ENCODE measurements around the gene GRID2IP. TPM values are rescaled to one million over a fixed set of nuclear protein-coding genes. Genes with fewer than 3 reads are reported as not detected.
A peak's percentile ranks its signal among the peaks of the same experiment; 100 is the strongest.

Gene GRID2IP
- total RNA-seq, 3 donors from 2014 or later = 0.41 to 1.0 (median 0.58) TPM

DNA sequence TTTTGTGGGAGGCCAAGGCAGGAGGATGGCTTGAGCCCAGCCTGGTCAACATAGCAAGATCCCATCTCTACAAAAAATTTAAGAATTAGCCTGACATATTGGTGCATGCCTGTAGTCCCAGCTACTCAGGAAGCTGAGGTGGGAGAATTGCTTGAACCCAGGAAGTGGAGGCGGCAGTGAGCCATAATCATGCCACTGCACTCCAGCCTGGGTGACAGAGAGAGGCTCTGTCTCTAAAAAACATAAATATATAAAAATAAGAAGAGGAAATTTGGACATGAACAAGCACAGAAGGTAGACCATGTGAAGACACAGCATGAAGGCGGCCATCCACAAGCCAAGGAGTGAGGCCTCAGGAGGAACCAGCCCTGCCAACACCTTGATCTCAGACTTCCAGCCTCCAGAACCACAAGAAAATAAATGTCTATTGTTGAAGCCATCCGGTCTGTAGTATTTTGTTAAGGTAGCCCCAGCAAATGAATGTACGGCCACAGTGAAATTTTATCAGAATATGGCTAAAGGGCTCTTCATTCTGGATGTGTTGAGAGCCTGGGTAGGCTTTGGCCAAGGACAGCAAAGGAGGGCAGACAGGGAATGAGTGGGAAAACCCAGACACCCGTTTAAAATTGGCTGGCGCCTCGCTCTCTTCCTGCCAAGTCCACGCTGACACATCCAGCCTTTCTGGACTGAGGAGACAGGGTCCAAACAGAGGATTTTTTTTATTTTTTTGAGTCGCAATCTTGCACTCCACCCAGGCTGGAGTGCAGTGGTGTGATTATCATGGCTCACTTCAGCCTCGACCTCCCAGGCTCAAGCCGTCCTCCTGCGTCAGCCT is 12.9 kb upstream of the GRID2IP start:
- DNase-seq (peak in 1 of 3 donors; percentile 12), ATAC-seq (no peak)
- no peaks in the 10 kb centered on the region for H3K4me1 ChIP-seq (ENCODE audit: low read depth)
- H3K9me3 ChIP-seq = no peaks in the 10 kb centered on the region
- TF ChIP-seq, protein P1, sequence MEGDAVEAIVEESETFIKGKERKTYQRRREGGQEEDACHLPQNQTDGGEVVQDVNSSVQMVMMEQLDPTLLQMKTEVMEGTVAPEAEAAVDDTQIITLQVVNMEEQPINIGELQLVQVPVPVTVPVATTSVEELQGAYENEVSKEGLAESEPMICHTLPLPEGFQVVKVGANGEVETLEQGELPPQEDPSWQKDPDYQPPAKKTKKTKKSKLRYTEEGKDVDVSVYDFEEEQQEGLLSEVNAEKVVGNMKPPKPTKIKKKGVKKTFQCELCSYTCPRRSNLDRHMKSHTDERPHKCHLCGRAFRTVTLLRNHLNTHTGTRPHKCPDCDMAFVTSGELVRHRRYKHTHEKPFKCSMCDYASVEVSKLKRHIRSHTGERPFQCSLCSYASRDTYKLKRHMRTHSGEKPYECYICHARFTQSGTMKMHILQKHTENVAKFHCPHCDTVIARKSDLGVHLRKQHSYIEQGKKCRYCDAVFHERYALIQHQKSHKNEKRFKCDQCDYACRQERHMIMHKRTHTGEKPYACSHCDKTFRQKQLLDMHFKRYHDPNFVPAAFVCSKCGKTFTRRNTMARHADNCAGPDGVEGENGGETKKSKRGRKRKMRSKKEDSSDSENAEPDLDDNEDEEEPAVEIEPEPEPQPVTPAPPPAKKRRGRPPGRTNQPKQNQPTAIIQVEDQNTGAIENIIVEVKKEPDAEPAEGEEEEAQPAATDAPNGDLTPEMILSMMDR (IDR thresholded peaks at IDR 0.05) = no peak
- intact Hi-C loops (cut with DNase I, micrococcal nuclease) = no loop called here
- H3K4me3 ChIP-seq = no peak overlapping the region
- no peaks in the 10 kb centered on the region for H3K36me3 ChIP-seq (ENCODE audit: low read depth)

DNA sequence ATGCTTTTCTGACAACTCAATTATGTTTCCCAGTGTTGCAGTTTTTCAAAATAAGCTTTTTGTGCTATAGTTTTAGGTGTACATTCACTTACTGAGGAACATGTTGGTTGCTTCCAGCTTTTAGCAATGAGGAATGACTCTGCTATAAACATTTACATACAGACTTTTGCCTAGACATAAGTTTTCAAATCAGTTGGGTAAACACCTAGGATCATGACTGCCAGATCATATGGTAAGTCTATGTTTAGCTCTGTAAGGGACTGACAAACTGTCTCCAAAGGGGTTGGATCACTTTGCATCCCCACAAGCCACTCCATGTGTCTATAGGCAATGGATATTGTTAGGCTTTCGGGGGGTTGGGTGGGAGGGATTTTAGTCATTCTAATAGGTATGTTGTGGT is 10.8 kb upstream of the GRID2IP start:
- intact Hi-C loops (cut with DNase I, micrococcal nuclease) = no loop called here

DNA sequence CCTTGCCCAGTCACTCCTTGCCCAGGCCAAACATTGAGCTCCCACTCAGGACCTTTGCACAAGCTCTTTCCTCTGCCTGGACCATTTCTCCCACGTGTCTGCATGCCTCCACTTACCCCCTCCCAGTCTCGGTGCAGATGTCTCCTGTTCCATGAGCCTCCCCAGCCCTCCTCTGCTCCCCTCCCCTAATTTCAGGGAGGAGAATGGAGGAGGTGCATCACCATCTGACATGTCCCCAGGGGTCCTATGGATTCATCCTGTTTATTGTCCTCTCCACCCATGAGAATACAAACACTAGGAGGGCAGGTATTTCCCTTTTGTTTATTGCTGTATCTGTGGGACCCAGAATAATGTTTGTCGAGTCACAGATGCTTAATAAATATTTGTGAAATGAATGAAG is 8.6 kb upstream of the GRID2IP start:
- Histone ChIP-seq H3K4me1 (ENCODE audit: low read depth) (no peaks in the 10 kb centered on the region), H3K4me3 (no peak overlapping the region), H3K9me3 (no peaks in the 10 kb centered on the region), H3K36me3 (ENCODE audit: low read depth) (no peaks in the 10 kb centered on the region)
- no peak for DNase-seq
- TF ChIP-seq, protein P1 (IDR thresholded peaks at IDR 0.05) = no peak
- intact Hi-C loops (cut with DNase I, micrococcal nuclease) = no loop called here
- ATAC-seq = no peak

More for the DNA sequence above, 10.8 kb upstream of the GRID2IP start:
- no peak overlapping the region for H3K4me3 ChIP-seq
- no peaks in the 10 kb centered on the region for H3K9me3 ChIP-seq
- no peaks in the 10 kb centered on the region for H3K36me3 ChIP-seq (ENCODE audit: low read depth)
- ATAC-seq (no peak), DNase-seq (no peak)
- TF ChIP-seq, protein P1 (IDR thresholded peaks at IDR 0.05) = no peak
- no peaks in the 10 kb centered on the region for H3K4me1 ChIP-seq (ENCODE audit: low read depth)

DNA sequence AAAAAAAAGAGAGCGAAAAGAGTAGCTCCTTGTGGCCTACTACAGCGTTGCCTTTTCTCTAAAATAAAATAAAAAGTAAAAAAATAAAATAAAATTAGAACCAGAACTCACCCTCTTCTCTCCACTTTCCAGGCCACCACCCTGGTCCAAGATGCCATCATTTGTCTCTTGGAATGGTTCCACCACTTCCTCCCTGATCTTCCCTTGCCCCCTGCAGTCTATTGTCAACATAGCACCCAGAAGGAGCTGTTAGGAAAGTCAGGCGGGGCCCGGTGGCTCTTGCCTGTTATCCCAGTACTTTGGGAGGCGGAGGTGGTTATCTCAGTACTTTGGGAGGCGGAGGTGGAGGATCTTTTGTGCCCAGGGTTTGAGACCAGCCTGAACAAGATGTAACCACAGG is 7.6 kb upstream of the GRID2IP start:
- peak in 1 of 3 donors; percentile 51 for DNase-seq
- peak; percentile 47 for ATAC-seq
- Histone ChIP-seq H3K9me3 (no peaks in the 10 kb centered on the region), H3K4me1 (ENCODE audit: low read depth) (no peaks in the 10 kb centered on the region), H3K4me3 (no peak overlapping the region), H3K36me3 (ENCODE audit: low read depth) (no peaks in the 10 kb centered on the region)
- TF ChIP-seq, protein P1 (IDR thresholded peaks at IDR 0.05) = no peak
- intact Hi-C loops (cut with DNase I, micrococcal nuclease) = no loop called here

DNA sequence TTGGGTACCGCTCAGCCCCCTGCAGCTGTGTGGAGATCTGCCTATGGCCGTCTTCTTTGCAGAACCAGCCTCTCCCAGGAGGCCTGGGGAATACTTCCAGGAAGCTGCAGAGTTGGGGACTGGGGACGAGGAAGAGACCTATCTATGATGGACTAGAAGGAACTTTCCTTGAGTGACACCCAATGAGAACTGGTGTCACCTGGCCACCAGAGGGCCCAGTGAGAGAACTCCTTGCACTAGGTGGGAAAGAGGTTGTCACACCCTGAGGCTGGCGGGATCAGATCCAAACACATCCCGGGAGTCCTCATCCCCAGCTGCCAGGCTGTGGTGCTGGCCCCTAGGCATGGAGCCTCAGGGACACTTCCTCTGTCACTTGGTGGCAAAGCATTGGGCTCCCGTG is 4.9 kb upstream of the GRID2IP start:
- TF ChIP-seq, protein P1 (IDR thresholded peaks at IDR 0.05) = no peak
- Histone ChIP-seq H3K4me1 (ENCODE audit: low read depth) (no peaks in the 10 kb centered on the region), H3K36me3 (ENCODE audit: low read depth) (no peaks in the 10 kb centered on the region), H3K9me3 (no peaks in the 10 kb centered on the region), H3K4me3 (no peak overlapping the region)
- intact Hi-C loops (cut with DNase I, micrococcal nuclease) = no loop called here
- DNase-seq (peak in 2 of 3 donors; percentile 35 to 36), ATAC-seq (peak; percentile 55)

Measured in mucosa of descending colon (tissue), 3 donors.